ENCODE measurements around the gene B9D1.

GRCh38 chr17:19364699-19365498 lies 2.4 kb upstream of the B9D1 start:
- TF ChIP-seq POLR2AphosphoS5 (IDR thresholded peaks at IDR 0.05; ENCODE audit: low read depth, low read length) (no peak), SIN3A (IDR thresholded peaks at IDR 0.05; ENCODE audit: borderline replicate concordance, insufficient read depth, low read length) (no peak), REST (IDR thresholded peaks at IDR 0.05; ENCODE audit: insufficient read depth in 1 of 2, low read depth in 2 of 2, low read length in 2 of 2) (no peak)

All from PFSK-1 (cell line).